NCI-H1694 treated with DMSO at 0.1 percent for 48 hours (cell line): Measurements from ENCODE around the gene MFAP2.
"Not testable (repeated sequence)": the region's sequence is repeated elsewhere in the genome, so short reads cannot be mapped to it uniquely, and the experiment has no call there.

ENCODE experiments used
- DNase-seq: peaks from one replicate; lab custom pipeline; 2025; lab: John Stamatoyannopoulos, UW

MFAP2 gene

DNA sequence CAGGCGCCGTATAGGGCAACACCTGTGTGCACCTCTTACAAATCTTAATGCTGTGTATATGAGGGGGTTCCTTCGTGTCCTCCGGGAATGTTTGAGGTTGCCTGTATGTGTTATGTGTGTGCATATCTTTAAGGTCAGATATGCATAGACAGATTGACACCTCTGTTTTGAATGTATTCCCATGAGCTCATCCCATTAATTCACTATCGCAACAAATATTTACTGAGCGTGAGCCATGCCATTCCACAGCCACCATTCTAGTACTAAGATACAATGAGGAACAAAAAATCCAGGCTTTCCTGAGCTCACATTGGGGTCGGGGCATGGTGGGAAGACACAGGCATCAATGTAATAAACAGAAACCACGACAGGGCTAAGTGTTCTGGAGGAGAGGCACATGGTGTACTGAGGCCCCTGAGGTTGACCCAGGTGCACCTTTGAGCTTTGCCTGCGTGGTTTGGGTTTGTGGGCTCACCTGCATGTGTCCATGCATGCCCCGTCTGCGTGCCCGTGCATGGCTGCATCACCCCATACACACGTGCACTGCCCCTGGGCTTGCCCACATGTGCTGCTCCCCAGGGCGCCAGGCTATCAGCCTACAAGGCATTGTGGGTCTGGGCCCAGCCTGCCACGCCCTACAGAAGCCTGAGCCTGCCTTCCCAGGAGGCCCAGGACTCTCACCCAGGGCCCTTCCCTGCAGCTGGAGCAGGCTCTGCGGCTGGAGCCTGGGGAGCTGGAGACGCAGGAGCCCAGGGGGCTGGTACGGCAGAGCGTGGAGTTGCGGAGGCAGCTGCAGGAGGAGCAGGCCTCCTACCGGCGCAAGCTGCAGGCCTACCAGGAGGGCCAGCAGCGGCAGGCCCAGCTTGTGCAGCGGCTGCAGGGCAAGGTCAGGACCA lies 51.0 kb downstream of the MFAP2 start:
- not testable (repeated sequence) for DNase-seq

DNA sequence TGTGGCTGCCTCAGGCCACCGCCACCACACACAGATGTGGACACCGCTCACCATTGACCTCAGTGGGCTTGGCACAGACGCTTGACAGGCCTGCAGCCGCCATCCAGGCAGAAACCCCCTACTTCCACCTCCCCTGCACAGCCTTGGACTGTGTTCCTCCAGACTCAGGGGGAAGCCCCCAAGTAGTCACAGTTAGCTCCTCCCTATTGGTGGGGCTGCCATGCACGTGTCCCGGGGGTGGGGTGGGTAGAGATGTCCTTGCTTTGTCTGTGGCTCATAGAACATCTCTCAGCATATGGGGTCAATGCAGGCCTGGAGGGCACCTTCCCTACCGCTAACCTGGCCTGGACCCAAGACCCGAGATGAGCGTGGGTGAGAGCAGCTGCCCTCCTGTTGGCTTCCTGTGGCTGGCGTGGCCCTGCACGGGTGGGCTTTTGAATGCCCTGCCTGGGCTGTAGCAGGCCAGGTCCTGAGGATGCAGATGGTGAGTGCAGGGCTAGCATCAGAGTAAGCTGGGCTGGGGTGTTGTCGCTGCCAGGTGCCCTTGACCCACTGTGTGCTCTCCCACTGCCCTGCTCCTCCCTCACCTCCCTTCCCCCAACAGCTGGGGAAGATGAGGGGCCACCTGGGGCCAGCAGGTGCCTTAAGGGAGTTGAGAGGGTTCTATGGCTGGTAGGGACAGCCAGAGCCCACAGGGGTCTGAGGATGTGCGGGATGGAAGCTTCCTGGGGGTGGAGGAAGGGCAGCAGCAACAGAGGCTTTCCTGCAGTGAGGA lies 52.5 kb downstream of the MFAP2 start:
- no peak for DNase-seq

DNA sequence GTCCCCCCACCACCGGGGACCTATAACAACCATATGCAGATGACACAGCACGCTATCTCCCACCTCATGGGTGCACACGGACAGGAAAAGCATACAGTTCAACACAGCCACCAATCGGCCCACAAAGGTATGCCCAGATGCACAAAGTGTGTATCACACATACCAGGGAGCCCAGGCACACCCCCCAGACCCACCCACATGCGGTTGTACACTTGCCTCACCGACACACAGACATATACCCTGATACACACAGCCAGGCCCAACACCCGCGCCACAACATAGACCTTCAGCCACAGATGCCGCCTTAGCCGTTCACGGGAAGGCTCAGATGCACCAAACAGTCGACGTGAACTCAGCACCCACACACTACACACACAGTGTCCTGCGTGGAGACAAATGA lies 53.2 kb downstream of the MFAP2 start:
- no peak for DNase-seq

DNA sequence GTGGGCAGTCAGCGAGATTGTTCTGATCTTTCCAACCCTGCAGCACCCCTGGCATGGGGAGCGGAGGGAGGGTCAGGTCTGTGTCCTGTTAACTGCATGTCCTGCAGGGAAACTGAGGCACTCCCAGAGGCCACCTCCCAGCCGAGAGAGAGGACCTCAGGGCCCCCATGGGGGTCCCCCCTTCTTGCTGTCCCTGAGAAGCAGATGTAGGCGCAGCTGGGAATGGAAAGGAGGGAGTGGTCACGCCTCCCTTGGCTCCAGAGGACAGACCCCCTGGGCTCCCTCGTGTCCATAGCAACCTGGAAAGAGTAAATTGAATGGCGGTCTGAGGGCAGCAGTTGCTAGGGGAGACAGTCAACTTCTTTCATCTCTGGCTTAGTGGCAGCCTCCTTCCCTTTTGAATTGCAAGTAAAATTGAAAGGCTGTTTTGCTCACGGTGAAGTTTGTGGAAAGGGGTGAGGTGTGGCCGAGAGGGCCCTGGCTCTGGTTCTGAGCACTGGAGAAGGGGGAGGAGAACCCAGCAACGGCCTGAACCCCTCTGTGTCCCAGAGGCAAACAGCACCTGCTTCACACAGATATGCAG lies 53.8 kb downstream of the MFAP2 start:
- DNase-seq: no peak

DNA sequence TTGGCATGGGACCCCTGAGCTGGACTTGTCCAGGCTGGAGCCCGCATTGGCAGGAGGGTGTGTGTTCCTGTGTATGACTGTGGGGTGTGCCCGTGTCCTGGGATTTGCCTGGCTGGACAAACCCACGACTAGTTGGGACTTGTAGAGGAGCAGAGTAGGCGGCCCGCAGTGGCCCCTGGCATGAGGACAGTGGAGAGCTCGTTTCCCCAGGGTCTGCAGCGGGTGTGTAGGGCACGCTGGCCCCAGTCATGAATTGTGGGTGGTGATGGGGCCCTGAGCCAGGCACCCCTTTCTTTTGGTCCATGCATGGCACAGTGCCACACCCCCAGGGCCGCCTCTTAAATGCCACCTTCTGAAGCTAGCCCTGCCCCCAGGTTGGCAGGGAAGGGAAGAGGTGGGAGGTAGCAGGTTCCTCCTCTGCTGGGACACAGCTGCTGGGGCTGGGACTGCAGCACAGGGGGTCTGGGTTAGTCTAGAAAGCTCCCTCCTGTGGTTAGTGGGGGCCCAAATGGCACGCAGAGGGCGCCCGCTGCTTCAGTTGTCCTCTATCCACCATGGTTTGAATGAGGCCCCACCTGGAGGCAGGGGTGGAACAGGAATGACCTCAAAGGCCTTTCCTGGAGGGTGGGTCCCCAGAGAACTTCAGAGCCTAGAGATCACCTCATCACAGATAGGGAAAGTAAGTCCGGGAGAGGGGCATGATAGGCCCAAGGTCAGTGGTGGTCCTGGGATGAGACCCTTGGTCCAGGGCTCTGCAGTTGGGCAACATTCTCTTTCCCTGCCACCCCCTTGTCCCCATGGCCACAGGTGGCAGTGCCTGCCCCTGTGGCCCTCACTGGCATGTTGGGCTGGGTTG lies 54.6 kb downstream of the MFAP2 start:
- no peak for DNase-seq

DNA sequence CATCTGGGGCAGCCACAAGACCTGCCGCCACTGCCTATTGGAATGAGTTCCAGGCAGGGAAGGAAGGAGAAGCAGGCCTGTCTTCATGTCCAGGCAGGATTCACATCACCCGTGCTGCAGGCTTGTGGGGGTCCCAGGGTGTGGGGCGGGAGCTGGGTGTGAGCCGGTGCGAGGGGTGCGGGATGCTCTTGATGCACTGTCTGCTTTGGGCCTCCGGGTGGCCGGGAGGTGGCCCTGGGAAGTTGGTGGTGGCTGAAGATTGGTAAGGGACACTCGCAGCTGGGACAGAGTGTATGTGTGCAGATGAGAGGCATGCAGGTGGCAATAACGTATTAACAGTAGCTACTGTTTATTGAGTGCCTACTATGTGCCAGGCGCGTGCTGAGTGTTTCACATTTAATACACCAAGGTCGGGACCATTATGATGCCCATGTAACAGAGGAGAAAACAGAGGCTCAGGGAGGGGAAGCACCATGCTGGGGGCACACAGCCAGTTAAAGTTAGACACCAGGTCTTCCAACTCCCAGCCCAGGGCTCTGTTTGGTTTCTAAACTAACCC lies 55.4 kb downstream of the MFAP2 start:
- no peak for DNase-seq
